ENCODE results near the gene MSX1. TPM values are rescaled to one million over a fixed set of nuclear protein-coding genes. Genes with fewer than 3 reads are reported as not detected.

The MSX1 gene
- total RNA-seq, 1 experiment from 2014 or later: 4.7 TPM

DNA sequence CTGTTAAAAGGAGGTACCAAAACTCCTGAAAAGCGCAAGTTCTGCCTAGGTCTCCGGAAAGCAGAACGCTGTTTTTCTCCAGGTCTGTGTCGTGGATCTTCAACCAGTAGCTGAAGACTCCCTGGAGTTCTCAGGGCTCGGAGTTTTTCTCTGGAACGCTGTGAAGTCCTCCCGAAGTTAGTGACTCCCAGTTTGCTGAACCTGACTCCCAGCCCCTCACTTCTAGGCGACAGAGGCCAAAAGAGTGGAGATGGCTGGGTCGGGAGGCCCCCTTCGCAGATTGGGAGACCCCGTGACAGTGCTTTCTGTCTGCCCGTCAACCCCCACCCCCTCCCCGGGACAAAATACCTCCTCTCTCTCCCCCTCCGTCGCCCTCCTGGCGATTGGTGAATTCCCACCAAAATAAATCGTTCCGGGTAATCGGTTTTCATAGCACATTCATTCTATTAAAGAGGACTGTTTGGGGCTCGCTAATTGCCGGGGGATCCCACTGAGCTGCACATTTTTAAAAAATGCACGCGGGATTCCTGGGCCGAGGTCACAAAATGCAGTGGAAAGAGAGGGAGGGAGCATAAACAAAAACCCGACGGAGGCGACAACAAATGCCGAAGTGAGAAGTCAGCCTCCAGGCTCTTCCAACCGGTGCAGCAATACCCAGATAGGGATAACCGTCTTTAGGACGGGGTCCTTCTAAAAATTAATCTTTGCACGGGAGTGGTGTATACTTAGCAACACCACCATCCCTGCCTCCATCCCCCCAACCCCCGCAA is 4.0 kb upstream of the MSX1 start:
- no peak for TF ChIP-seq CTCF (conservative IDR thresholded peaks at IDR 0.05; ENCODE audit: low read depth, low read length)
- no peak for TF ChIP-seq EZH2 (IDR thresholded peaks at IDR 0.05; ENCODE audit: borderline replicate concordance, low read depth, low read length, poor library complexity, severe bottlenecking)
- Histone ChIP-seq H3K4me1 (ENCODE audit: insufficient read depth, low read length, poor library complexity, severe bottlenecking) (peaks cover 6% of the 10 kb centered on the region), H3K27me3 (replicated peaks; ENCODE audit: insufficient read depth, low read depth, low read length, poor library complexity) (peaks cover 32% of the 10 kb centered on the region), H3K4me3 (ENCODE audit: low read depth, low read length, poor library complexity, severe bottlenecking) (no peak overlapping the region), H3K36me3 (ENCODE audit: insufficient read depth, low read length, poor library complexity, severe bottlenecking) (no peaks in the 10 kb centered on the region), H3K27ac (ENCODE audit: low read depth, low read length, poor library complexity, severe bottlenecking) (no peak overlapping the region), H3K9me3 (ENCODE audit: low read depth, low read length, poor library complexity, severe bottlenecking) (no peaks in the 10 kb centered on the region)
- POLR2A ChIA-PET (ENCODE audit: low non-redundant PET): interaction anchor here (0.6 to 0.7 kb wide), 2 partner anchors 27 to 48 kb away, joined by 5 to 9 read pairs; no protein-coding TSS in a partner anchor
- BruUV-seq (replicated peaks): no TSS peak
- intact Hi-C loops (cut with micrococcal nuclease; ENCODE audit: unreplicated experiment): loop anchor here (5.0 kb wide), 1 partner anchor 183 kb away; no protein-coding TSS in a partner anchor
- CTCF ChIA-PET: no interaction called here
- no peak for DNase-seq (ENCODE audit: low spot score)

- CTCF ChIA-PET: no interaction called here
- Histone ChIP-seq H3K27ac (ENCODE audit: low read depth, low read length, poor library complexity, severe bottlenecking) (no peak overlapping the region), H3K9me3 (ENCODE audit: low read depth, low read length, poor library complexity, severe bottlenecking) (no peaks in the 10 kb centered on the region), H3K4me3 (ENCODE audit: low read depth, low read length, poor library complexity, severe bottlenecking) (peak overlapping the region; percentile 19), H3K36me3 (ENCODE audit: insufficient read depth, low read length, poor library complexity, severe bottlenecking) (no peaks in the 10 kb centered on the region), H3K4me1 (ENCODE audit: insufficient read depth, low read length, poor library complexity, severe bottlenecking) (peaks cover 6% of the 10 kb centered on the region), H3K27me3 (replicated peaks; ENCODE audit: insufficient read depth, low read depth, low read length, poor library complexity) (peaks cover 32% of the 10 kb centered on the region)
- BruUV-seq (replicated peaks): no TSS peak
- intact Hi-C loops (cut with micrococcal nuclease; ENCODE audit: unreplicated experiment): loop anchor here (5.0 kb wide), 1 partner anchor 184 kb away; no protein-coding TSS in a partner anchor
- TF ChIP-seq EZH2 (IDR thresholded peaks at IDR 0.05; ENCODE audit: borderline replicate concordance, low read depth, low read length, poor library complexity, severe bottlenecking): peak; percentile 37
- TF ChIP-seq CTCF (conservative IDR thresholded peaks at IDR 0.05; ENCODE audit: low read depth, low read length): no peak
- no peak for DNase-seq (ENCODE audit: low spot score)
- POLR2A ChIA-PET (ENCODE audit: low non-redundant PET): interaction anchor here (0.6 to 0.7 kb wide), 2 partner anchors 26 to 49 kb away, joined by 5 to 9 read pairs; no protein-coding TSS in a partner anchor
Observed at GRCh38 chr4:4856071-4857000, 3.1 kb upstream of the MSX1 start.

- DNase-seq (ENCODE audit: low spot score): no peak
- no peak overlapping the region for H3K27ac ChIP-seq (ENCODE audit: low read depth, low read length, poor library complexity, severe bottlenecking)
- intact Hi-C loops (cut with micrococcal nuclease; ENCODE audit: unreplicated experiment): loop anchor here (5.0 kb wide), 1 partner anchor 185 kb away; no protein-coding TSS in a partner anchor
- no peak overlapping the region for H3K4me3 ChIP-seq (ENCODE audit: low read depth, low read length, poor library complexity, severe bottlenecking)
- TF ChIP-seq EZH2 (IDR thresholded peaks at IDR 0.05; ENCODE audit: borderline replicate concordance, low read depth, low read length, poor library complexity, severe bottlenecking): no peak
- TF ChIP-seq CTCF (conservative IDR thresholded peaks at IDR 0.05; ENCODE audit: low read depth, low read length): no peak
- H3K4me1 ChIP-seq (ENCODE audit: insufficient read depth, low read length, poor library complexity, severe bottlenecking): peaks cover 6% of the 10 kb centered on the region
- H3K36me3 ChIP-seq (ENCODE audit: insufficient read depth, low read length, poor library complexity, severe bottlenecking): no peaks in the 10 kb centered on the region
- ChIA-PET CTCF (no interaction called here), POLR2A (ENCODE audit: low non-redundant PET) (no interaction called here)
- no peaks in the 10 kb centered on the region for H3K9me3 ChIP-seq (ENCODE audit: low read depth, low read length, poor library complexity, severe bottlenecking)
- peaks cover 32% of the 10 kb centered on the region for H3K27me3 ChIP-seq (replicated peaks; ENCODE audit: insufficient read depth, low read depth, low read length, poor library complexity)
- BruUV-seq (replicated peaks): no TSS peak
Observed at GRCh38 chr4:4857001-4857808, 2.3 kb upstream of the MSX1 start.
